Endothelial cell of umbilical vein (primary cell): Measurements from ENCODE around the gene COL4A1. TPM values are rescaled to one million over a fixed set of nuclear protein-coding genes. Genes with fewer than 3 reads are reported as not detected.

ENCODE experiments used
- BruUV-seq: library from RNA; stranded (reverse); fragments of 400-500 nt; replicated peaks from 2 replicates; lab custom pipeline; 2021; lab: Mats Ljungman, UMichigan
- CTCF ChIA-PET: fragments of 300-600, 350-600 bp; sonication (Branson Sonifier 250); formaldehyde crosslinking; loops from one replicate; lab custom pipeline; 2021; ENCODE audit warnings: antibody characterized with exemption, inconsistent platforms; lab: Charles Lee
- POLR2A ChIA-PET: fragments of 300-600, 350-600 bp; sonication (Branson Sonifier 250); formaldehyde crosslinking; loops from one replicate; lab custom pipeline; 2021; ENCODE audit warnings: antibody characterized with exemption, inconsistent platforms; lab: Charles Lee
- DNase-seq: peaks from one replicate; pipeline ENCODE4 v3.0.0-alpha.2; 2011; ENCODE audit warnings: low read depth, low spot score
- FAIRE-seq: peaks from 2 replicates; lab custom pipeline; 2011; peaks lifted over from hg19 to GRCh38; lab: Jason Lieb, UNC
- H2AFZ ChIP-seq: 2 replicates; pipeline ENCODE4 v1.6.0; 2012; ENCODE audit warnings: low read depth, low read length, control low read depth, inconsistent platforms
- H3K27ac ChIP-seq: 2 replicates; pipeline ENCODE4 v1.5.1; 2011; ENCODE audit warnings: low read depth, mild to moderate bottlenecking, control low read depth, low read length, moderate library complexity; ENCODE audit not compliant: insufficient read depth
- H3K27me3 ChIP-seq, 2 experiments: 2 replicates each; pipeline versions ENCODE4 v1.6.0 to v1.6.1; 2011; ENCODE audit warnings: low read length in 2 of 2, mixed read lengths in 1 of 2; ENCODE audit not compliant: control insufficient read depth in 2 of 2, insufficient read depth in 2 of 2
- H3K36me3 ChIP-seq, 2 experiments: 2 replicates in 1 of 2; 3 replicates in 1 of 2; pipeline ENCODE4 v1.5.1; 2011; ENCODE audit warnings: low read length in 2 of 2, mild to moderate bottlenecking in 1 of 2, moderate library complexity in 1 of 2; ENCODE audit not compliant: control insufficient read depth in 2 of 2, insufficient read depth in 2 of 2; ENCODE audit errors: extremely low read depth in 1 of 2
- H3K4me1 ChIP-seq: 3 replicates; pipeline ENCODE4 v1.5.1; 2011; ENCODE audit warnings: mild to moderate bottlenecking, low read length; ENCODE audit not compliant: control insufficient read depth, insufficient read depth; ENCODE audit errors: extremely low read depth
- H3K4me2 ChIP-seq: 2 replicates; pipeline ENCODE4 v1.6.1; 2011; ENCODE audit warnings: low read length, control low read depth, mixed read lengths; ENCODE audit not compliant: insufficient read depth
- H3K4me3 ChIP-seq, 3 experiments: fragments of 200-600 bp in 1 of 3; sonication (generic), shearing (Covaris generic) in 1 of 3; replicated peaks in 1 of 3; 2 replicates each; pipeline ENCODE4 v1.5.1; 2011 to 2016; ENCODE audit warnings: control low read depth in 3 of 3, low read length in 3 of 3, mild to moderate bottlenecking in 2 of 3, inconsistent platforms in 1 of 3, low read depth in 1 of 3, moderate library complexity in 1 of 3; ENCODE audit not compliant: insufficient read depth in 1 of 3
- H3K79me2 ChIP-seq: 2 replicates; pipeline ENCODE4 v1.6.0; 2012; ENCODE audit warnings: low read length, inconsistent platforms; ENCODE audit not compliant: control insufficient read depth, insufficient read depth
- H3K9ac ChIP-seq: replicated peaks from 2 replicates; pipeline ENCODE3; 2011; ENCODE audit warnings: low read length, control low read depth; ENCODE audit not compliant: insufficient read depth; ENCODE audit errors: extremely low read depth
- H3K9me1 ChIP-seq: replicated peaks from 3 replicates; pipeline ENCODE4 v1.6.0; 2011; ENCODE audit warnings: mild to moderate bottlenecking, low read length; ENCODE audit not compliant: control insufficient read depth, insufficient read depth; ENCODE audit errors: extremely low read depth
- H3K9me3 ChIP-seq: replicated peaks from 2 replicates; pipeline ENCODE4 v1.5.1; 2012; ENCODE audit warnings: low read length, inconsistent platforms; ENCODE audit not compliant: control insufficient read depth, insufficient read depth
- H4K20me1 ChIP-seq: replicated peaks from 2 replicates; pipeline ENCODE3; 2011; ENCODE audit warnings: mild to moderate bottlenecking, low read length; ENCODE audit not compliant: control insufficient read depth, insufficient read depth; ENCODE audit errors: extremely low read depth
- FOS ChIP-seq: IDR thresholded peaks from 2 replicates; pipeline ENCODE4 v1.6.1; 2011; ENCODE audit warnings: mild to moderate bottlenecking, low read length, moderate library complexity, borderline replicate concordance; ENCODE audit not compliant: insufficient read depth
- GATA2 ChIP-seq: IDR thresholded peaks from 2 replicates; pipeline ENCODE4 v1.7.0; 2011; ENCODE audit warnings: low read depth, mild to moderate bottlenecking, moderate library complexity, mixed read lengths, low read length; ENCODE audit not compliant: insufficient read length, insufficient read depth
- JUN ChIP-seq: IDR thresholded peaks from 2 replicates; pipeline ENCODE4 v1.6.1; 2011; ENCODE audit warnings: borderline replicate concordance, low read depth; ENCODE audit not compliant: insufficient read length, insufficient read depth
- MAX ChIP-seq: IDR thresholded peaks from 2 replicates; pipeline ENCODE4 v1.6.1; 2011; ENCODE audit not compliant: insufficient read depth, insufficient read length
- MYC ChIP-seq: IDR thresholded peaks from one replicate; pipeline ENCODE4 v1.6.1; 2011; ENCODE audit warnings: mild to moderate bottlenecking, low read depth, low read length
- POLR2A ChIP-seq: IDR thresholded peaks from 2 replicates; pipeline ENCODE4 v1.6.1; 2012; ENCODE audit warnings: low read depth, mild to moderate bottlenecking, control low read depth, low read length
- POLR2AphosphoS5 ChIP-seq: IDR thresholded peaks from 2 replicates; pipeline ENCODE4 v1.6.1; 2012; ENCODE audit warnings: low read depth, mild to moderate bottlenecking, control low read depth, low read length, moderate library complexity; ENCODE audit not compliant: insufficient read depth
- dilution Hi-C: fragments of 300-500 bp; cut with MboI; formaldehyde crosslinking; loops from one replicate; pipeline ENCODE4 v1.15.0; 2019; ENCODE audit warnings: low sequenced_read_pairs; ENCODE audit not compliant: extremely low pct_ligation_motif_present
- intact Hi-C: fragments of 100-400 bp; cut with micrococcal nuclease; formaldehyde crosslinking; loops from one replicate; pipeline ENCODE4 v1.10.0; 2022
- polyA plus RNA-seq, 4 experiments: library from polyadenylated mRNA; depleted of rRNA in 3 of 4; stranded (reverse) in 3 of 4; unstranded in 1 of 4; fragments of >200 nt; gene quantifications; 2 replicates each; pipeline versions ENCODE4 v1.2.1 to v1.2.3, GENCODE V29; 2011 to 2012; ENCODE audit warnings: missing spikeins in 1 of 4
- total RNA-seq: library from RNA; stranded (reverse); gene quantifications from 2 replicates; pipeline ENCODE4 v1.2.3, GENCODE V29; 2021
- TF ChIP-seq, protein P1 (sequence below), 2 donors: IDR thresholded peaks; 1 replicate in 1 of 2; 2 replicates in 1 of 2; pipeline ENCODE4 v1.5.1; 2011; ENCODE audit warnings: low read length in 2 of 2, mild to moderate bottlenecking in 2 of 2, moderate library complexity in 2 of 2, control low read depth in 1 of 2, inconsistent platforms in 1 of 2, low read depth in 1 of 2; ENCODE audit not compliant: insufficient read depth in 1 of 2; ENCODE audit errors: extremely low read depth in 1 of 2

COL4A1 gene
- total and polyA plus RNA-seq, 2 donors (not counting 3 experiments of a cell fraction or from before 2014, with no cell fraction given), result 384 to 1,119 TPM

DNA sequence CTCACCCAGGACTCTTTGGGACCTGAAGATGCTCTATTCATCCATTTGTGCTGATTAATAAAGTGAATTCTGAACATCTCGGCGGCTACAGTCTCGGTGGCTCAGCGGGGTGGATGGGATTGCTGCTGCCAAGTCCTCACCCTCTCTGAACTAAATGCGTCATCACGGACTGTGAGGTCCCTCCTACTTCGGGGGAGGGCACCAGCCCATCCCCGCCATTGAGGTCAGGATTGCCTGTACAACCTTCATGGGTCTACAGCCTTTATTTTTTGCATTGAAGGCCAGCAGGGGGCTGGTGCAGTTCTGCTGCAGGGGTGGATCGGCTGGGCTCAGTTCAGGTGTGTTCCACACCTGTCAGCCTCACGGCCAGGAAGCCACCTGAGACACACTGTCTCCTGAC, 181.8 kb downstream of the COL4A1 start:
- H4K20me1 ChIP-seq, result no peaks in the 10 kb centered on the region
- no peaks in the 10 kb centered on the region for H3K79me2 ChIP-seq
- BruUV-seq, result no TSS peak
- H3K9me3 ChIP-seq, result no peaks in the 10 kb centered on the region
- peaks cover 50% of the 10 kb centered on the region for H3K4me1 ChIP-seq
- no peak overlapping the region for H2AFZ ChIP-seq
- CTCF ChIA-PET, result no interaction called here
- H3K9me1 ChIP-seq, result no peaks in the 10 kb centered on the region
- H3K27ac ChIP-seq, result peak overlapping the region; percentile 92
- no peak overlapping the region for H3K4me2 ChIP-seq
- peaks cover 0 to 3% of the 10 kb centered on the region in 2 experiments for H3K27me3 ChIP-seq
- POLR2A ChIA-PET, result no interaction called here
- intact Hi-C loops (loop anchor here (5.0 kb wide), 2 partner anchors 778 to 1208 kb away; no protein-coding TSS in a partner anchor), dilution Hi-C loops (no loop called here)
- no peak overlapping the region for H3K4me3 ChIP-seq
- no peak overlapping the region for H3K9ac ChIP-seq
- TF ChIP-seq POLR2A (no peak), FOS (no peak), MAX (no peak), JUN (no peak), MYC (no peak), POLR2AphosphoS5 (no peak), GATA2 (no peak)
- TF ChIP-seq, protein P1, sequence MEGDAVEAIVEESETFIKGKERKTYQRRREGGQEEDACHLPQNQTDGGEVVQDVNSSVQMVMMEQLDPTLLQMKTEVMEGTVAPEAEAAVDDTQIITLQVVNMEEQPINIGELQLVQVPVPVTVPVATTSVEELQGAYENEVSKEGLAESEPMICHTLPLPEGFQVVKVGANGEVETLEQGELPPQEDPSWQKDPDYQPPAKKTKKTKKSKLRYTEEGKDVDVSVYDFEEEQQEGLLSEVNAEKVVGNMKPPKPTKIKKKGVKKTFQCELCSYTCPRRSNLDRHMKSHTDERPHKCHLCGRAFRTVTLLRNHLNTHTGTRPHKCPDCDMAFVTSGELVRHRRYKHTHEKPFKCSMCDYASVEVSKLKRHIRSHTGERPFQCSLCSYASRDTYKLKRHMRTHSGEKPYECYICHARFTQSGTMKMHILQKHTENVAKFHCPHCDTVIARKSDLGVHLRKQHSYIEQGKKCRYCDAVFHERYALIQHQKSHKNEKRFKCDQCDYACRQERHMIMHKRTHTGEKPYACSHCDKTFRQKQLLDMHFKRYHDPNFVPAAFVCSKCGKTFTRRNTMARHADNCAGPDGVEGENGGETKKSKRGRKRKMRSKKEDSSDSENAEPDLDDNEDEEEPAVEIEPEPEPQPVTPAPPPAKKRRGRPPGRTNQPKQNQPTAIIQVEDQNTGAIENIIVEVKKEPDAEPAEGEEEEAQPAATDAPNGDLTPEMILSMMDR (IDR thresholded peaks at IDR 0.05; ENCODE audit: extremely low read depth in 1 of 2, insufficient read depth in 1 of 2, low read depth in 1 of 2, low read length in 2 of 2), result no peak
- FAIRE-seq, result no peak
- DNase-seq, result no peak
- H3K36me3 ChIP-seq, result no peaks in the 10 kb centered on the region
